ENCODE measurements around the gene QPCT.

GRCh38 chr2:37332560-37332959 is 11.9 kb upstream of the QPCT start:
- TF ChIP-seq, protein P1, sequence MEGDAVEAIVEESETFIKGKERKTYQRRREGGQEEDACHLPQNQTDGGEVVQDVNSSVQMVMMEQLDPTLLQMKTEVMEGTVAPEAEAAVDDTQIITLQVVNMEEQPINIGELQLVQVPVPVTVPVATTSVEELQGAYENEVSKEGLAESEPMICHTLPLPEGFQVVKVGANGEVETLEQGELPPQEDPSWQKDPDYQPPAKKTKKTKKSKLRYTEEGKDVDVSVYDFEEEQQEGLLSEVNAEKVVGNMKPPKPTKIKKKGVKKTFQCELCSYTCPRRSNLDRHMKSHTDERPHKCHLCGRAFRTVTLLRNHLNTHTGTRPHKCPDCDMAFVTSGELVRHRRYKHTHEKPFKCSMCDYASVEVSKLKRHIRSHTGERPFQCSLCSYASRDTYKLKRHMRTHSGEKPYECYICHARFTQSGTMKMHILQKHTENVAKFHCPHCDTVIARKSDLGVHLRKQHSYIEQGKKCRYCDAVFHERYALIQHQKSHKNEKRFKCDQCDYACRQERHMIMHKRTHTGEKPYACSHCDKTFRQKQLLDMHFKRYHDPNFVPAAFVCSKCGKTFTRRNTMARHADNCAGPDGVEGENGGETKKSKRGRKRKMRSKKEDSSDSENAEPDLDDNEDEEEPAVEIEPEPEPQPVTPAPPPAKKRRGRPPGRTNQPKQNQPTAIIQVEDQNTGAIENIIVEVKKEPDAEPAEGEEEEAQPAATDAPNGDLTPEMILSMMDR (IDR thresholded peaks at IDR 0.05; ENCODE audit: low read depth, low read length, poor library complexity, severe bottlenecking), result no peak
- no peak for TF ChIP-seq EZH2phosphoT487 (IDR thresholded peaks at IDR 0.05; ENCODE audit: borderline replicate concordance, low read length)
